T-helper 1 cell treated with Interleukin-12 subunit alpha and Interleukin-12 subunit beta and Interleukin-4 antibody, amounts not matched to agents 30 μg/mL and 1 μg/mL, for 36 hours (primary cell): Measurements from ENCODE around the gene IL31RA.

Experiments used
- H3K27ac Mint-ChIP-seq: one replicate; pipeline ENCODE4 v1.8.0; 2021; ENCODE audit warnings: mild to moderate bottlenecking, mixed read lengths
- H3K27me3 Mint-ChIP-seq: one replicate; pipeline ENCODE4 v1.8.0; 2021; ENCODE audit warnings: low read depth, mixed read lengths
- H3K36me3 Mint-ChIP-seq: one replicate; pipeline ENCODE4 v1.8.0; 2021; ENCODE audit warnings: low read depth, mixed read lengths
- H3K4me1 Mint-ChIP-seq: one replicate; pipeline ENCODE4 v1.8.0; 2021; ENCODE audit warnings: low read depth, mixed read lengths
- H3K4me3 Mint-ChIP-seq: one replicate; pipeline ENCODE4 v1.8.0; 2021; ENCODE audit warnings: mild to moderate bottlenecking, moderate library complexity, mixed read lengths
- H3K9me3 Mint-ChIP-seq: one replicate; pipeline ENCODE4 v1.8.0; 2021; ENCODE audit warnings: mixed read lengths

IL31RA gene

GRCh38 chr5:55852503-55852902 lies 1.3 kb downstream of the IL31RA start:
- Mint-ChIP-seq H3K4me1 (peaks cover 61% of the 10 kb centered on the region), H3K4me3 (no peak overlapping the region), H3K9me3 (peaks cover 4% of the 10 kb centered on the region), H3K27me3 (no peaks in the 10 kb centered on the region), H3K36me3 (peaks cover 2% of the 10 kb centered on the region), H3K27ac (no peak overlapping the region)

GRCh38 chr5:55853041-55853670 lies 2.0 kb downstream of the IL31RA start:
- Mint-ChIP-seq H3K36me3 (no peaks in the 10 kb centered on the region), H3K4me1 (peaks cover 60% of the 10 kb centered on the region), H3K4me3 (peak overlapping the region; percentile 47), H3K27me3 (no peaks in the 10 kb centered on the region), H3K27ac (peak overlapping the region; percentile 74), H3K9me3 (no peaks in the 10 kb centered on the region)

- Mint-ChIP-seq H3K9me3 (no peaks in the 10 kb centered on the region), H3K27ac (no peak overlapping the region), H3K4me3 (peak overlapping the region; percentile 47), H3K4me1 (peaks cover 58% of the 10 kb centered on the region), H3K27me3 (no peaks in the 10 kb centered on the region), H3K36me3 (peaks cover 4% of the 10 kb centered on the region)
Measured at GRCh38 chr5:55853818-55854217, 2.7 kb downstream of the IL31RA start.

GRCh38 chr5:55855509-55855908 lies 4.4 kb downstream of the IL31RA start:
- H3K27ac Mint-ChIP-seq: peak overlapping the region; percentile 84
- peaks cover 3% of the 10 kb centered on the region for H3K9me3 Mint-ChIP-seq
- peak overlapping the region; percentile 43 for H3K4me3 Mint-ChIP-seq
- peaks cover 51% of the 10 kb centered on the region for H3K4me1 Mint-ChIP-seq
- peaks cover 7% of the 10 kb centered on the region for H3K36me3 Mint-ChIP-seq
- no peaks in the 10 kb centered on the region for H3K27me3 Mint-ChIP-seq

GRCh38 chr5:55856516-55857246 lies 5.5 kb downstream of the IL31RA start:
- H3K36me3 Mint-ChIP-seq: peaks cover 11% of the 10 kb centered on the region
- H3K27me3 Mint-ChIP-seq: no peaks in the 10 kb centered on the region
- peak overlapping the region; percentile 41 for H3K4me3 Mint-ChIP-seq
- H3K4me1 Mint-ChIP-seq: peaks cover 47% of the 10 kb centered on the region
- H3K27ac Mint-ChIP-seq: peak overlapping the region; percentile 84
- peaks cover 7% of the 10 kb centered on the region for H3K9me3 Mint-ChIP-seq

GRCh38 chr5:55857247-55857640 lies 6.1 kb downstream of the IL31RA start:
- Mint-ChIP-seq H3K4me1 (peaks cover 45% of the 10 kb centered on the region), H3K9me3 (peaks cover 8% of the 10 kb centered on the region), H3K27me3 (no peaks in the 10 kb centered on the region), H3K27ac (peak overlapping the region; percentile 84), H3K36me3 (peaks cover 12% of the 10 kb centered on the region), H3K4me3 (peak overlapping the region; percentile 41)

GRCh38 chr5:55858104-55858503 lies 6.9 kb downstream of the IL31RA start:
- peaks cover 39% of the 10 kb centered on the region for H3K4me1 Mint-ChIP-seq
- no peak overlapping the region for H3K27ac Mint-ChIP-seq
- peaks cover 8% of the 10 kb centered on the region for H3K9me3 Mint-ChIP-seq
- H3K27me3 Mint-ChIP-seq: no peaks in the 10 kb centered on the region
- H3K36me3 Mint-ChIP-seq: peaks cover 12% of the 10 kb centered on the region
- H3K4me3 Mint-ChIP-seq: no peak overlapping the region

GRCh38 chr5:55860288-55860687 lies 9.1 kb downstream of the IL31RA start:
- H3K36me3 Mint-ChIP-seq: peaks cover 12% of the 10 kb centered on the region
- H3K27me3 Mint-ChIP-seq: no peaks in the 10 kb centered on the region
- peaks cover 27% of the 10 kb centered on the region for H3K4me1 Mint-ChIP-seq
- peaks cover 8% of the 10 kb centered on the region for H3K9me3 Mint-ChIP-seq
- H3K4me3 Mint-ChIP-seq: no peak overlapping the region
- H3K27ac Mint-ChIP-seq: no peak overlapping the region

- H3K9me3 Mint-ChIP-seq: peaks cover 8% of the 10 kb centered on the region
- H3K4me3 Mint-ChIP-seq: no peak overlapping the region
- no peaks in the 10 kb centered on the region for H3K27me3 Mint-ChIP-seq
- H3K27ac Mint-ChIP-seq: no peak overlapping the region
- peaks cover 12% of the 10 kb centered on the region for H3K36me3 Mint-ChIP-seq
- H3K4me1 Mint-ChIP-seq: peaks cover 24% of the 10 kb centered on the region
Measured at GRCh38 chr5:55860709-55861108, 9.6 kb downstream of the IL31RA start.

GRCh38 chr5:55864606-55865541 lies 13.7 kb downstream of the IL31RA start:
- peaks cover 4% of the 10 kb centered on the region for H3K4me1 Mint-ChIP-seq

GRCh38 chr5:55865831-55866230 lies 14.7 kb downstream of the IL31RA start:
- H3K4me3 Mint-ChIP-seq: no peak overlapping the region
- H3K9me3 Mint-ChIP-seq: peaks cover 3% of the 10 kb centered on the region
- no peaks in the 10 kb centered on the region for H3K27me3 Mint-ChIP-seq
- H3K27ac Mint-ChIP-seq: no peak overlapping the region
- peaks cover 3% of the 10 kb centered on the region for H3K36me3 Mint-ChIP-seq
- H3K4me1 Mint-ChIP-seq: peaks cover 4% of the 10 kb centered on the region

More at GRCh38 chr5:55864606-55865541, 13.7 kb downstream of the IL31RA start:
- H3K4me3 Mint-ChIP-seq: no peak overlapping the region
- peaks cover 8% of the 10 kb centered on the region for H3K9me3 Mint-ChIP-seq
- H3K27ac Mint-ChIP-seq: peak overlapping the region; percentile 36
- H3K36me3 Mint-ChIP-seq: peaks cover 7% of the 10 kb centered on the region
- H3K27me3 Mint-ChIP-seq: no peaks in the 10 kb centered on the region

GRCh38 chr5:55866485-55866884 lies 15.3 kb downstream of the IL31RA start:
- Mint-ChIP-seq H3K4me3 (no peak overlapping the region), H3K4me1 (peaks cover 4% of the 10 kb centered on the region), H3K36me3 (peaks cover 3% of the 10 kb centered on the region), H3K9me3 (peaks cover 3% of the 10 kb centered on the region), H3K27ac (no peak overlapping the region), H3K27me3 (no peaks in the 10 kb centered on the region)

GRCh38 chr5:55866934-55867333 lies 15.8 kb downstream of the IL31RA start:
- Mint-ChIP-seq H3K4me1 (peaks cover 4% of the 10 kb centered on the region), H3K4me3 (no peak overlapping the region), H3K36me3 (no peaks in the 10 kb centered on the region), H3K27me3 (no peaks in the 10 kb centered on the region), H3K27ac (no peak overlapping the region), H3K9me3 (no peaks in the 10 kb centered on the region)

- Mint-ChIP-seq H3K4me3 (no peak overlapping the region), H3K27ac (no peak overlapping the region), H3K36me3 (no peaks in the 10 kb centered on the region)
Measured at GRCh38 chr5:55868846-55869245, 17.7 kb downstream of the IL31RA start.

More at GRCh38 chr5:55868846-55869245, 17.7 kb downstream of the IL31RA start:
- Mint-ChIP-seq H3K4me1 (peaks cover 4% of the 10 kb centered on the region), H3K9me3 (no peaks in the 10 kb centered on the region), H3K27me3 (no peaks in the 10 kb centered on the region)
